ENCODE results near the gene HEXIM1. TPM values are rescaled to one million over a fixed set of nuclear protein-coding genes. Genes with fewer than 3 reads are reported as not detected.

Gene HEXIM1
- total RNA-seq, 1 experiment from 2014 or later: 78.0 TPM

DNA sequence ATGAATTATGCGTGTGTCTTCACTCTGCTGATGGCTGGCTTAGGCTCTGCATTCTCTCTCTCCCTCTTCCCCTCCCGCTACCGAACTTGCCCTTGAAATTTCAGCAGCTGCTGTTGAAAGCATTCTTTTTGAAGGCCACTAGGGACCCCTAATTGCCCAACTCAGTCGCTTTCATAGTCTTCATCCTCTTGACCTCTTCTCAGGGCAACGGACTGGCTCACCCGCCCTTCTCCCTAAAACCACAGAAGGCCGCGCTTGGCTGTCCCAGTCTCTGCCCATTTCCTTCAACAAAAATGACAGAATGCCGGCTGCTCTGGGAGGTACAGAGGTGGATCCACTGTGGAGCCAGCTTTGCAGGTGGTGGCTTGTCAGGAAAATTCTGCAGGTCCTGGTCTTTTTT lies 52.4 kb downstream of the HEXIM1 start:
- BruUV-seq (replicated peaks): no TSS peak
- DNase-seq: no peak
- Mint-ChIP-seq H3K9me3 (ENCODE audit: unreplicated experiment) (no peaks in the 10 kb centered on the region), H3K27me3 (ENCODE audit: insufficient read depth, unreplicated experiment) (no peaks in the 10 kb centered on the region), H3K4me3 (ENCODE audit: unreplicated experiment) (no peak overlapping the region), H3K27ac (ENCODE audit: unreplicated experiment) (no peak overlapping the region), H3K36me3 (ENCODE audit: insufficient read depth, unreplicated experiment) (no peaks in the 10 kb centered on the region), H3K4me1 (ENCODE audit: low read depth, unreplicated experiment) (peaks cover 14% of the 10 kb centered on the region)
- Histone ChIP-seq H3K27me3 (replicated peaks; ENCODE audit: control insufficient read depth, insufficient read depth, low read length) (no peaks in the 10 kb centered on the region), H3K36me3 (ENCODE audit: control insufficient read depth, insufficient read depth, low read length) (no peaks in the 10 kb centered on the region), H3K9me3 (no peaks in the 10 kb centered on the region), H3K4me1 (peaks cover 19% of the 10 kb centered on the region), H3K4me3 (ENCODE audit: low read depth, low read length) (no peak overlapping the region)
- ChIA-PET CTCF (interaction anchor here (1.0 to 2.7 kb wide), 3 partner anchors 39 to 65 kb away, joined by 3 to 19 read pairs (median 4); partner anchors contain the start of genes ACBD4 and HEXIM2), POLR2A (interaction anchor here (2.4 kb wide), 1 partner anchor 52 kb away, joined by 14 read pairs; the partner anchor contains the start of gene HEXIM1)
- intact Hi-C loops (cut with micrococcal nuclease; ENCODE audit: unreplicated experiment): no loop called here
- TF ChIP-seq, protein P1, sequence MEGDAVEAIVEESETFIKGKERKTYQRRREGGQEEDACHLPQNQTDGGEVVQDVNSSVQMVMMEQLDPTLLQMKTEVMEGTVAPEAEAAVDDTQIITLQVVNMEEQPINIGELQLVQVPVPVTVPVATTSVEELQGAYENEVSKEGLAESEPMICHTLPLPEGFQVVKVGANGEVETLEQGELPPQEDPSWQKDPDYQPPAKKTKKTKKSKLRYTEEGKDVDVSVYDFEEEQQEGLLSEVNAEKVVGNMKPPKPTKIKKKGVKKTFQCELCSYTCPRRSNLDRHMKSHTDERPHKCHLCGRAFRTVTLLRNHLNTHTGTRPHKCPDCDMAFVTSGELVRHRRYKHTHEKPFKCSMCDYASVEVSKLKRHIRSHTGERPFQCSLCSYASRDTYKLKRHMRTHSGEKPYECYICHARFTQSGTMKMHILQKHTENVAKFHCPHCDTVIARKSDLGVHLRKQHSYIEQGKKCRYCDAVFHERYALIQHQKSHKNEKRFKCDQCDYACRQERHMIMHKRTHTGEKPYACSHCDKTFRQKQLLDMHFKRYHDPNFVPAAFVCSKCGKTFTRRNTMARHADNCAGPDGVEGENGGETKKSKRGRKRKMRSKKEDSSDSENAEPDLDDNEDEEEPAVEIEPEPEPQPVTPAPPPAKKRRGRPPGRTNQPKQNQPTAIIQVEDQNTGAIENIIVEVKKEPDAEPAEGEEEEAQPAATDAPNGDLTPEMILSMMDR (IDR thresholded peaks at IDR 0.05; ENCODE audit: insufficient read depth in 1 of 2, low read depth in 1 of 2, low read length in 1 of 2, severe bottlenecking in 1 of 2, unreplicated experiment in 1 of 2): no peak

DNA sequence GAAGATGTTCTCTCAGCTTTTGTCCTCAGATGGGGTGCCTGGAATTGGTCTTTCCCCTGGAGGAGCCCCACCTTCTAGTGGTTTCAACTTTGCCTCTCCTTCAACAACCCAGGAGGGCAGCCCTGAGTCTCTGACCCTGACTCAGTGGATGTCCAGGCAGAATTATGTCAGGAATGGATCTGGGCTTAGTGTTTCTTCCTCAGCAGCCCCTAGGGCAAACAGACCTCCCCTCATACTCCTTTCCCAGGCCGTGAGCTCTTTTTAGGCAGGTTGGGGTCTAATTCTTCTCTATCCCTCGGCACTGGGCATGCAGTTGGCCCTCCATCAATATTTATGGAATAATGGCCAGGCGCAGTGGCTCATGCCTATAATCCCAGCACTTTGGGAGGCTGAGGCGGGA lies 53.2 kb downstream of the HEXIM1 start:
- Mint-ChIP-seq H3K27ac (ENCODE audit: unreplicated experiment) (no peak overlapping the region), H3K4me3 (ENCODE audit: unreplicated experiment) (no peak overlapping the region), H3K9me3 (ENCODE audit: unreplicated experiment) (no peaks in the 10 kb centered on the region), H3K4me1 (ENCODE audit: low read depth, unreplicated experiment) (peaks cover 14% of the 10 kb centered on the region), H3K27me3 (ENCODE audit: insufficient read depth, unreplicated experiment) (no peaks in the 10 kb centered on the region), H3K36me3 (ENCODE audit: insufficient read depth, unreplicated experiment) (no peaks in the 10 kb centered on the region)
- Histone ChIP-seq H3K36me3 (ENCODE audit: control insufficient read depth, insufficient read depth, low read length) (no peaks in the 10 kb centered on the region), H3K9me3 (no peaks in the 10 kb centered on the region), H3K4me1 (peaks cover 19% of the 10 kb centered on the region), H3K27me3 (replicated peaks; ENCODE audit: control insufficient read depth, insufficient read depth, low read length) (no peaks in the 10 kb centered on the region), H3K4me3 (ENCODE audit: low read depth, low read length) (no peak overlapping the region)
- ChIA-PET POLR2A (interaction anchor here (0.6 to 2.4 kb wide), 3 partner anchors 40 to 53 kb away, joined by 4 to 14 read pairs (median 5); partner anchors contain the start of gene HEXIM1), CTCF (interaction anchor here (0.6 to 2.7 kb wide), 4 partner anchors 40 to 66 kb away, joined by 3 to 19 read pairs (median 4); partner anchors contain the start of genes ACBD4, HEXIM1 and HEXIM2)
- TF ChIP-seq, protein P1 (IDR thresholded peaks at IDR 0.05; ENCODE audit: insufficient read depth in 1 of 2, low read depth in 1 of 2, low read length in 1 of 2, severe bottlenecking in 1 of 2, unreplicated experiment in 1 of 2): no peak
- no TSS peak for BruUV-seq (replicated peaks)
- DNase-seq: no peak
- intact Hi-C loops (cut with micrococcal nuclease; ENCODE audit: unreplicated experiment): no loop called here

Small RNA genes lying within 50 kb of the gene (microRNA-seq; reads per million reads assigned to microRNA genes)
- gene MIR6784: not detected

Other genes with a start within 250 kb of the HEXIM1 start
- gene EFTUD2, start 249.0 kb upstream of the HEXIM1 start, total RNA-seq (2022): 175 and 186 TPM in 2 replicates
- gene GFAP, start 233.0 kb upstream of the HEXIM1 start, total RNA-seq (2022): not detected in 2 replicates
- 63.6 and 68.4 TPM in 2 replicates for gene KIF18B, start 200.7 kb upstream of the HEXIM1 start, total RNA-seq (2022)
- gene C1QL1, start 180.2 kb upstream of the HEXIM1 start, total RNA-seq (2022): 2.5 and 5.2 TPM in 2 replicates
- gene DCAKD, start 96.8 kb upstream of the HEXIM1 start, total RNA-seq (2022): 12.0 and 15.1 TPM in 2 replicates
- gene NMT1, start 87.2 kb upstream of the HEXIM1 start, total RNA-seq (2022): 173 and 179 TPM in 2 replicates
- gene PLCD3, start 16.0 kb upstream of the HEXIM1 start, total RNA-seq (2022): 74.3 and 88.5 TPM in 2 replicates
- gene ACBD4, start 12.8 kb upstream of the HEXIM1 start, total RNA-seq (2022): 21.2 and 21.6 TPM in 2 replicates
- gene HEXIM2, start 13.4 kb downstream of the HEXIM1 start, total RNA-seq (2022): 12.7 and 13.6 TPM in 2 replicates
- gene FMNL1, start 73.4 kb downstream of the HEXIM1 start, total RNA-seq (2022): 2.8 and 3.0 TPM in 2 replicates
- not detected in 2 replicates for gene SPATA32, start 113.6 kb downstream of the HEXIM1 start, total RNA-seq (2022)
- 10.0 and 11.7 TPM in 2 replicates for gene MAP3K14, start 168.5 kb downstream of the HEXIM1 start, total RNA-seq (2022)

Measured in Caco-2 (cell line).